Activated CD4-positive, alpha-beta T cell treated with anti-CD3 and anti-CD28 coated beads for 48 hours (primary cell): ENCODE data around the gene CD83.
A peak's percentile ranks its signal among the peaks of the same experiment; 100 is the strongest.
"Not testable (repeated sequence)": the region's sequence is repeated elsewhere in the genome, so short reads cannot be mapped to it uniquely, and the experiment has no call there.

Source experiments
- DNase-seq: peaks from one replicate; pipeline ENCODE4 v3.0.0-alpha.2; 2020

The CD83 gene

GRCh38 chr6:14117158-14118090 lies at the start of gene CD83:
Gene CD83, plus strand, starts transcription at chr6:14117772. Its CDS starts 40 bp downstream, at chr6:14117812.
- peak; percentile 78 for DNase-seq

- DNase-seq, result no peak
Observed at GRCh38 chr6:14068133-14068532, 49.4 kb upstream of the CD83 start.

- DNase-seq, result no peak
Observed at GRCh38 chr6:14068623-14069022, 48.9 kb upstream of the CD83 start.

- no peak for DNase-seq
Observed at GRCh38 chr6:14070457-14070856, 47.1 kb upstream of the CD83 start.

- no peak for DNase-seq
Observed at GRCh38 chr6:14072084-14072483, 45.5 kb upstream of the CD83 start.

- DNase-seq, result not testable (repeated sequence)
Observed at GRCh38 chr6:14073561-14074354, 43.8 kb upstream of the CD83 start.

GRCh38 chr6:14074476-14075094 lies 43.0 kb upstream of the CD83 start:
- no peak for DNase-seq

GRCh38 chr6:14075095-14075503 lies 42.5 kb upstream of the CD83 start:
- DNase-seq, result no peak

- DNase-seq, result no peak
Observed at GRCh38 chr6:14077193-14077867, 40.2 kb upstream of the CD83 start.

- DNase-seq, result peak; percentile 65
Observed at GRCh38 chr6:14079433-14079832, 38.1 kb upstream of the CD83 start.

- no peak for DNase-seq
Observed at GRCh38 chr6:14079971-14080370, 37.6 kb upstream of the CD83 start.

- DNase-seq, result no peak
Observed at GRCh38 chr6:14081126-14081525, 36.4 kb upstream of the CD83 start.

- DNase-seq, result no peak
Observed at GRCh38 chr6:14082771-14083170, 34.8 kb upstream of the CD83 start.

- no peak for DNase-seq
Observed at GRCh38 chr6:14083262-14083661, 34.3 kb upstream of the CD83 start.

GRCh38 chr6:14083751-14084150 lies 33.8 kb upstream of the CD83 start:
- DNase-seq, result no peak

GRCh38 chr6:14084388-14084787 lies 33.2 kb upstream of the CD83 start:
- DNase-seq, result no peak

- no peak for DNase-seq
Observed at GRCh38 chr6:14085176-14085787, 32.3 kb upstream of the CD83 start.

GRCh38 chr6:14086701-14087100 lies 30.9 kb upstream of the CD83 start:
- DNase-seq, result no peak

- no peak for DNase-seq
Observed at GRCh38 chr6:14088600-14089192, 28.9 kb upstream of the CD83 start.

- DNase-seq, result no peak
Observed at GRCh38 chr6:14089224-14089623, 28.3 kb upstream of the CD83 start.

GRCh38 chr6:14091339-14091978 lies 26.1 kb upstream of the CD83 start:
- DNase-seq, result no peak
